Kidney (tissue), 14 donors: ENCODE results near the gene GFRAL. TPM values are rescaled to one million over a fixed set of nuclear protein-coding genes. Genes with fewer than 3 reads are reported as not detected.
A peak's percentile ranks its signal among the peaks of the same experiment; 100 is the strongest.

ENCODE experiments used
- DNase-seq, 5 donors: peaks; one replicate each; pipeline ENCODE4 v3.0.0-alpha.2; 2013 to 2020
- FAIRE-seq: peaks from 2 replicates; lab custom pipeline; 2012; peaks lifted over from hg19 to GRCh38; lab: Jason Lieb, UNC
- H3K27ac ChIP-seq, 2 donors: one replicate each; pipeline ENCODE4 v1.7.0; 2013; ENCODE audit warnings: low read depth in 2 of 2, low read length in 2 of 2, inconsistent platforms in 1 of 2
- H3K27me3 ChIP-seq: one replicate; pipeline ENCODE4 v1.7.1; 2013; ENCODE audit warnings: low read length, inconsistent platforms; ENCODE audit not compliant: control insufficient read depth, insufficient read depth
- H3K36me3 ChIP-seq, 3 donors: one replicate each; pipeline versions ENCODE4 v1.7.0 to v1.7.1; 2013; ENCODE audit warnings: low read length in 3 of 3, control low read depth in 1 of 3, inconsistent platforms in 1 of 3; ENCODE audit not compliant: insufficient read depth in 3 of 3, control insufficient read depth in 2 of 3
- H3K4me1 ChIP-seq, 3 donors: one replicate each; pipeline versions ENCODE4 v1.7.0 to v1.7.1; 2013; ENCODE audit warnings: low read length in 3 of 3, inconsistent platforms in 1 of 3, low read depth in 1 of 3; ENCODE audit not compliant: control insufficient read depth in 2 of 3, insufficient read depth in 2 of 3
- H3K4me3 ChIP-seq, 3 donors: one replicate each; pipeline versions ENCODE4 v1.7.0 to v1.8.1; 2013; ENCODE audit warnings: low read length in 3 of 3, control low read depth in 1 of 3, inconsistent platforms in 1 of 3
- H3K9ac ChIP-seq, 3 donors: one replicate each; pipeline versions ENCODE4 v1.7.0 to v1.7.1; 2013; ENCODE audit warnings: low read length in 3 of 3, control low read depth in 1 of 3, inconsistent platforms in 1 of 3
- H3K9me3 ChIP-seq, 3 donors: one replicate each; pipeline versions ENCODE4 v1.7.0 to v1.7.1; 2013; ENCODE audit warnings: low read length in 3 of 3, control low read depth in 1 of 3, inconsistent platforms in 1 of 3; ENCODE audit not compliant: control insufficient read depth in 2 of 3, insufficient read depth in 1 of 3
- intact Hi-C: fragments of 100-400 bp; cut with DNase I; formaldehyde crosslinking; loops from one replicate; pipeline ENCODE4 v1.11.1; 2022
- polyA plus RNA-seq: library from polyadenylated mRNA; stranded (reverse); fragments of 350-450 nt; fragmentation: Illumina TruSeq; extraction: RNeasy Lipid Tissue Mini Kit (QIAGEN cat#74804); gene quantifications from one replicate; pipeline ENCODE4 v1.2.3, GENCODE V29; 2014; ENCODE audit warnings: low read depth, low replicate concordance; ENCODE audit not compliant: insufficient read depth
- total RNA-seq: library from RNA; stranded (reverse); fragmentation: NEBNext Ultra II Directional; extraction: Animal tissue kit (Norgen Biotek cat#: 25700); gene quantifications from one replicate; pipeline ENCODE4 v1.2.1, GENCODE V29; 2021
- TF ChIP-seq, protein P1 (sequence below): IDR thresholded peaks from 3 replicates; pipeline ENCODE4 v1.5.1; 2012; ENCODE audit warnings: mild to moderate bottlenecking, moderate library complexity, borderline replicate concordance; ENCODE audit not compliant: insufficient read depth; ENCODE audit errors: extremely low read depth
- donor health status: control.
- donor health status: control.
- donor health status: control.
- donor health status: control.
- donor health status: control.
- donor health status: DM: yes; HTN: yes; CAD: no.
- donor health status: Normal renal cell carcinoma (clear cell type).

The GFRAL gene
- total and polyA plus RNA-seq, 2 donors from 2014 or later, result not detected

- Histone ChIP-seq H3K27me3 (no peaks in the 10 kb centered on the region), H3K36me3 (no peaks in the 10 kb centered on the region), H3K27ac (no peak overlapping the region), H3K9ac (no peak overlapping the region), H3K4me1 (no peaks in the 10 kb centered on the region), H3K9me3 (no peaks in the 10 kb centered on the region), H3K4me3 (no peak overlapping the region)
- FAIRE-seq (no peak), DNase-seq (no peak)
- intact Hi-C loops, result no loop called here
- TF ChIP-seq, protein P1, sequence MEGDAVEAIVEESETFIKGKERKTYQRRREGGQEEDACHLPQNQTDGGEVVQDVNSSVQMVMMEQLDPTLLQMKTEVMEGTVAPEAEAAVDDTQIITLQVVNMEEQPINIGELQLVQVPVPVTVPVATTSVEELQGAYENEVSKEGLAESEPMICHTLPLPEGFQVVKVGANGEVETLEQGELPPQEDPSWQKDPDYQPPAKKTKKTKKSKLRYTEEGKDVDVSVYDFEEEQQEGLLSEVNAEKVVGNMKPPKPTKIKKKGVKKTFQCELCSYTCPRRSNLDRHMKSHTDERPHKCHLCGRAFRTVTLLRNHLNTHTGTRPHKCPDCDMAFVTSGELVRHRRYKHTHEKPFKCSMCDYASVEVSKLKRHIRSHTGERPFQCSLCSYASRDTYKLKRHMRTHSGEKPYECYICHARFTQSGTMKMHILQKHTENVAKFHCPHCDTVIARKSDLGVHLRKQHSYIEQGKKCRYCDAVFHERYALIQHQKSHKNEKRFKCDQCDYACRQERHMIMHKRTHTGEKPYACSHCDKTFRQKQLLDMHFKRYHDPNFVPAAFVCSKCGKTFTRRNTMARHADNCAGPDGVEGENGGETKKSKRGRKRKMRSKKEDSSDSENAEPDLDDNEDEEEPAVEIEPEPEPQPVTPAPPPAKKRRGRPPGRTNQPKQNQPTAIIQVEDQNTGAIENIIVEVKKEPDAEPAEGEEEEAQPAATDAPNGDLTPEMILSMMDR, result no peak
Observed at GRCh38 chr6:55388211-55388610, 60.9 kb downstream of the GFRAL start.

GRCh38 chr6:55395871-55396270, 68.6 kb downstream of the GFRAL start:
- intact Hi-C loops, result no loop called here
- Histone ChIP-seq H3K27me3 (no peaks in the 10 kb centered on the region), H3K27ac (no peak overlapping the region), H3K4me3 (no peak overlapping the region), H3K4me1 (no peaks in the 10 kb centered on the region), H3K9ac (no peak overlapping the region), H3K9me3 (no peaks in the 10 kb centered on the region), H3K36me3 (no peaks in the 10 kb centered on the region)
- DNase-seq (no peak), FAIRE-seq (no peak)
- TF ChIP-seq, protein P1, result no peak

- FAIRE-seq, result no peak
- H3K36me3 ChIP-seq, result no peaks in the 10 kb centered on the region
- no peak overlapping the region for H3K27ac ChIP-seq
- H3K4me3 ChIP-seq, result no peak overlapping the region
- no peaks in the 10 kb centered on the region for H3K4me1 ChIP-seq
- TF ChIP-seq, protein P1, result no peak
- intact Hi-C loops, result no loop called here
- H3K27me3 ChIP-seq, result no peaks in the 10 kb centered on the region
- no peak for DNase-seq
- H3K9me3 ChIP-seq, result no peaks in the 10 kb centered on the region
- H3K9ac ChIP-seq, result no peak overlapping the region
Observed at GRCh38 chr6:55397986-55398385, 70.7 kb downstream of the GFRAL start.

GRCh38 chr6:55399351-55399750, 72.1 kb downstream of the GFRAL start:
- H3K4me1 ChIP-seq, result no peaks in the 10 kb centered on the region
- intact Hi-C loops, result no loop called here
- no peak overlapping the region for H3K27ac ChIP-seq
- no peak overlapping the region for H3K4me3 ChIP-seq
- FAIRE-seq (no peak), DNase-seq (peak in 2 of 5 donors; percentile 36 to 45)
- H3K36me3 ChIP-seq, result no peaks in the 10 kb centered on the region
- TF ChIP-seq, protein P1, result no peak
- H3K27me3 ChIP-seq, result no peaks in the 10 kb centered on the region
- no peaks in the 10 kb centered on the region for H3K9me3 ChIP-seq
- no peak overlapping the region for H3K9ac ChIP-seq
